Measurements from ENCODE around the gene TAF3. TPM values are rescaled to one million over a fixed set of nuclear protein-coding genes. Genes with fewer than 3 reads are reported as not detected.

Gene TAF3
- polyA plus RNA-seq, 3 donors, result 1.6 to 3.9 (median 3.4) TPM

GRCh38 chr10:7962592-7962991 is 144.3 kb downstream of the TAF3 start:
- H2AFZ ChIP-seq (ENCODE audit: insufficient read depth, low read depth, low read length, poor library complexity, severe bottlenecking), result no peak overlapping the region
- H3K36me3 ChIP-seq (replicated peaks in 1 of 2; ENCODE audit: control insufficient read depth in 1 of 2, insufficient read depth in 2 of 2, low read length in 2 of 2), result peaks cover 12 to 36% of the 10 kb centered on the region in 2 donors
- intact Hi-C loops (cut with micrococcal nuclease), result no loop called here
- H3K27ac Mint-ChIP-seq, result no peak overlapping the region
- H4K20me1 ChIP-seq (ENCODE audit: insufficient read depth, low read length), result no peaks in the 10 kb centered on the region
- peaks cover 0 to 2% (median 0%) of the 10 kb centered on the region in 7 donors for H3K9me3 Mint-ChIP-seq
- H3K36me3 Mint-ChIP-seq, result peaks cover 27 to 32% of the 10 kb centered on the region in 2 donors
- no peak overlapping the region for H3K4me3 ChIP-seq (replicated peaks in 1 of 3; ENCODE audit: low read depth in 2 of 3, low read length in 3 of 3)
- no peaks in the 10 kb centered on the region for H3K79me2 ChIP-seq (ENCODE audit: insufficient read depth, low read length)
- no peak for TF ChIP-seq CTCF (IDR thresholded peaks at IDR 0.05)
- H3K4me3 Mint-ChIP-seq, result no peak overlapping the region
- 95% methylated on average over 2 of the region's 5 CpGs for WGBS (ENCODE audit: insufficient coverage)
- no peaks in the 10 kb centered on the region for H3K9me3 ChIP-seq (replicated peaks in 1 of 2; ENCODE audit: control insufficient read depth in 1 of 2, insufficient read depth in 1 of 2, low read length in 2 of 2)
- H3K9ac ChIP-seq (ENCODE audit: insufficient read depth, low read length, poor library complexity, severe bottlenecking), result no peak overlapping the region
- H3K27me3 Mint-ChIP-seq (ENCODE audit: low read depth in 3 of 3), result no peaks in the 10 kb centered on the region
- no peaks in the 10 kb centered on the region for H3K4me1 ChIP-seq (ENCODE audit: control insufficient read depth in 1 of 2, insufficient read depth in 2 of 2, low read length in 2 of 2)
- H3K27me3 ChIP-seq (ENCODE audit: control insufficient read depth in 2 of 2, insufficient read depth in 2 of 2, low read length in 2 of 2), result no peaks in the 10 kb centered on the region
- peaks cover 2% of the 10 kb centered on the region for H3K4me1 Mint-ChIP-seq
- DNase-seq, result no peak
- H3K4me2 ChIP-seq (replicated peaks; ENCODE audit: extremely low read depth, low read length, poor library complexity, severe bottlenecking), result no peak overlapping the region
- H3K27ac ChIP-seq (ENCODE audit: low read depth in 1 of 2, low read length in 2 of 2), result no peak overlapping the region

GRCh38 chr10:7965457-7965856 is 147.2 kb downstream of the TAF3 start:
- no peak overlapping the region for H3K4me3 Mint-ChIP-seq
- H3K27me3 Mint-ChIP-seq (ENCODE audit: low read depth in 3 of 3), result no peaks in the 10 kb centered on the region
- Histone ChIP-seq H3K4me2 (replicated peaks; ENCODE audit: extremely low read depth, low read length, poor library complexity, severe bottlenecking) (no peak overlapping the region), H2AFZ (ENCODE audit: insufficient read depth, low read depth, low read length, poor library complexity, severe bottlenecking) (no peak overlapping the region), H3K27ac (ENCODE audit: low read depth in 1 of 2, low read length in 2 of 2) (no peak overlapping the region), H3K36me3 (replicated peaks in 1 of 2; ENCODE audit: control insufficient read depth in 1 of 2, insufficient read depth in 2 of 2, low read length in 2 of 2) (peaks cover 12 to 37% of the 10 kb centered on the region in 2 donors), H3K4me1 (ENCODE audit: control insufficient read depth in 1 of 2, insufficient read depth in 2 of 2, low read length in 2 of 2) (no peaks in the 10 kb centered on the region), H3K79me2 (ENCODE audit: insufficient read depth, low read length) (no peaks in the 10 kb centered on the region), H3K9ac (ENCODE audit: insufficient read depth, low read length, poor library complexity, severe bottlenecking) (no peak overlapping the region), H3K4me3 (replicated peaks in 1 of 3; ENCODE audit: low read depth in 2 of 3, low read length in 3 of 3) (no peak overlapping the region), H3K27me3 (ENCODE audit: control insufficient read depth in 2 of 2, insufficient read depth in 2 of 2, low read length in 2 of 2) (no peaks in the 10 kb centered on the region), H3K9me3 (replicated peaks in 1 of 2; ENCODE audit: control insufficient read depth in 1 of 2, insufficient read depth in 1 of 2, low read length in 2 of 2) (no peaks in the 10 kb centered on the region), H4K20me1 (ENCODE audit: insufficient read depth, low read length) (peaks cover 5% of the 10 kb centered on the region)
- H3K9me3 Mint-ChIP-seq, result no peaks in the 10 kb centered on the region
- intact Hi-C loops (cut with micrococcal nuclease), result no loop called here
- H3K36me3 Mint-ChIP-seq, result peaks cover 31 to 35% of the 10 kb centered on the region in 2 donors
- peaks cover 14% of the 10 kb centered on the region for H3K4me1 Mint-ChIP-seq
- peak overlapping the region in 1 of 7 donors; percentile 10 for H3K27ac Mint-ChIP-seq
- no peak for TF ChIP-seq CTCF (IDR thresholded peaks at IDR 0.05)
- WGBS (ENCODE audit: insufficient coverage), result no CpG with 5 or more reads among the region's 2 CpGs
- DNase-seq, result no peak
